Measurements from ENCODE around the gene THSD7A. TPM values are rescaled to one million over a fixed set of nuclear protein-coding genes. Genes with fewer than 3 reads are reported as not detected.

The THSD7A gene
- total and polyA plus RNA-seq, 2 of the 4 experiments (the other 2 are of a cell fraction), result 0.02 to 0.18 TPM

DNA sequence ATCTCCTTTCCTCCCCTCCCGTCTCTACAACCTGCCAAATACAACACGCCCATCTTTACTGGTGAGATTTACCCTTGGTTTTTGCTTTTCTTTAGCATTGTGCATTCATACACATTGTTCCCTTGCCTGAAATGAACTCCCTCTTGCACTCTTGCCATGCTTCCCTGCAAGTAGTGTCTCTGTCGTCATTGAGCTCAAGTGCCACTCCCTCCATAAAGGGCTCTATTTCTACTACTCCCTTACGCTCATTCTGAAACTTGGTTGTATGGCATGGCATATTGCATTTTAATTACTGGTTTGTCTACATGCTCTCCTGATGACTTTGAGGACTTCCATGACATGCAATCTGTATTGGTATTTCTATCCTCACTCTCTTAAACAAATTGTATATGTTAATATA is 242.7 kb downstream of the THSD7A start:
- no peaks in the 10 kb centered on the region for H3K79me1 ChIP-seq (ENCODE audit: low read depth in 1 of 2, low read length in 2 of 2)
- no peak overlapping the region for H3K23ac ChIP-seq (ENCODE audit: low read depth, low read length)
- CTCF ChIA-PET, result no interaction called here
- no peak overlapping the region for H2BK15ac ChIP-seq (ENCODE audit: low read depth, low read length)
- no peaks in the 10 kb centered on the region; the same call in 1 of the 2 replicates for H3K9me3 ChIP-seq (ENCODE audit: control insufficient read depth, insufficient read depth, low read length)
- TF ChIP-seq ELK1 (IDR thresholded peaks at IDR 0.05; ENCODE audit: borderline replicate concordance, low read depth, low read length) (no peak), RFX5 (IDR thresholded peaks at IDR 0.05; ENCODE audit: low read depth, low read length) (no peak), SMC3 (IDR thresholded peaks at IDR 0.05; ENCODE audit: low read depth, low read length) (no peak)
- no TSS peak for BruUV-seq (replicated peaks)
- no peak for ATAC-seq (ENCODE audit: low read depth)
- H3K9ac ChIP-seq (ENCODE audit: low read depth, low read length), result no peak overlapping the region
- no peak overlapping the region for H3K18ac ChIP-seq (ENCODE audit: low read depth, low read length)
- no peaks in the 10 kb centered on the region for H4K20me1 ChIP-seq (ENCODE audit: insufficient read depth, low read length)
- H3K14ac ChIP-seq (replicated peaks; ENCODE audit: low read depth, low read length), result no peak overlapping the region
- in situ Hi-C loops (cut with MboI; ENCODE audit: low sequenced_read_pairs), result no loop called here
- dilution Hi-C loops (cut with HindIII; ENCODE audit: low sequenced_read_pairs, unreplicated experiment), result no loop called here
- DNase-seq, result no peak
- POLR2A ChIA-PET (ENCODE audit: unreplicated experiment), result no interaction called here
- no peak overlapping the region for H4K8ac ChIP-seq (ENCODE audit: low read depth in 2 of 2, low read length in 2 of 2)
- no peak overlapping the region for H3K27ac ChIP-seq (ENCODE audit: insufficient read depth, low read length)
- H3K36me3 ChIP-seq (ENCODE audit: control insufficient read depth, insufficient read depth, low read length), result no peaks in the 10 kb centered on the region
- no peak overlapping the region for H2AK9ac ChIP-seq (replicated peaks; ENCODE audit: low read depth, low read length, poor library complexity)
- H3K56ac ChIP-seq (ENCODE audit: extremely low read depth, insufficient read depth, low read length), result no peak overlapping the region
- intact Hi-C loops (cut with micrococcal nuclease), result no loop called here
- no peaks in the 10 kb centered on the region for H3K9me1 ChIP-seq (ENCODE audit: insufficient read depth, low read length)
- H3K4me2 ChIP-seq (ENCODE audit: low read depth, low read length), result no peak overlapping the region
- H2BK20ac ChIP-seq (ENCODE audit: low read depth, low read length), result no peak overlapping the region
- H2AK5ac ChIP-seq (ENCODE audit: low read depth, low read length), result no peak overlapping the region
- no peak overlapping the region for H3K4me3 ChIP-seq (ENCODE audit: insufficient read depth, low read depth, low read length)
- no peak overlapping the region for H4K5ac ChIP-seq (ENCODE audit: low read depth, low read length)
- no peaks in the 10 kb centered on the region for H3K4me1 ChIP-seq (ENCODE audit: control insufficient read depth, insufficient read depth, low read length)
- no peak overlapping the region for H2AFZ ChIP-seq (replicated peaks; ENCODE audit: low read length, poor library complexity)
- H4K91ac ChIP-seq (ENCODE audit: insufficient read depth, low read depth, low read length), result no peak overlapping the region
- no peak overlapping the region for H3K4ac ChIP-seq (ENCODE audit: low read depth, low read length)
- H2BK5ac ChIP-seq (ENCODE audit: low read depth, low read length, poor library complexity, severe bottlenecking), result no peak overlapping the region
- no peak overlapping the region for H2BK120ac ChIP-seq (ENCODE audit: low read depth, low read length)
- WGBS, 2 experiments (ENCODE audit: extremely low coverage in 2 of 2, insufficient read length in 1 of 2), result 60 to 86% methylated on average over 1 of the region's 4 CpGs
- H3K27me3 ChIP-seq (ENCODE audit: control insufficient read depth, insufficient read depth, low read length), result no peaks in the 10 kb centered on the region

Data from IMR-90 (cell line).